ENCODE data around the gene HMSD.

The HMSD gene

GRCh38 chr18:63969942-63970808, 21.1 kb downstream of the HMSD start, which contains the start of gene SERPINB8:
TSS of gene SERPINB8 (plus strand) at chr18:63970081. CDS start at chr18:63978309, 8,228 bp downstream.
- Histone ChIP-seq H4K91ac (ENCODE audit: low read depth, low read length, poor library complexity) (no peak within 1 kb of the TSS), H3K4me2 (ENCODE audit: insufficient read depth, low read length, poor library complexity, severe bottlenecking) (peak within 1 kb of the TSS; percentile 85), H4K8ac (ENCODE audit: low read depth, low read length) (peak within 1 kb of the TSS; percentile 95), H3K27me3 (ENCODE audit: control insufficient read depth in 3 of 3, insufficient read depth in 3 of 3, low read depth in 1 of 3, low read length in 3 of 3) (no peaks in the 10 kb centered on the region), H3K23ac (ENCODE audit: low read depth, low read length, poor library complexity) (peak within 1 kb of the TSS; percentile 92), H2AFZ (ENCODE audit: low read length) (peak within 1 kb of the TSS; percentile 100), H3K4ac (ENCODE audit: low read length) (peak within 1 kb of the TSS; percentile 94), H3K4me3 (ENCODE audit: low read length in 2 of 2) (peak within 1 kb of the TSS; percentile 88 to 93), H3K36me3 (replicated peaks in 1 of 2; ENCODE audit: control insufficient read depth in 2 of 2, insufficient read depth in 2 of 2, low read length in 2 of 2) (no peaks in the 10 kb centered on the region), H3K14ac (ENCODE audit: low read length) (peak within 1 kb of the TSS; percentile 98), H3K79me1 (ENCODE audit: low read depth, low read length) (no peaks in the 10 kb centered on the region), H3K9ac (ENCODE audit: low read depth, low read length, poor library complexity) (peak within 1 kb of the TSS; percentile 96), H2BK12ac (ENCODE audit: low read length) (no peak within 1 kb of the TSS), H2BK5ac (ENCODE audit: low read length) (peak within 1 kb of the TSS; percentile 94), H2BK15ac (ENCODE audit: low read length) (peak within 1 kb of the TSS; percentile 79), H3K18ac (ENCODE audit: low read length) (peak within 1 kb of the TSS; percentile 99), H2AK5ac (ENCODE audit: low read depth, low read length) (peak within 1 kb of the TSS; percentile 61), H2BK120ac (ENCODE audit: low read depth, low read length) (no peak within 1 kb of the TSS), H3K4me1 (ENCODE audit: control insufficient read depth in 2 of 2, insufficient read depth in 1 of 2, low read depth in 1 of 2, low read length in 2 of 2) (peaks cover 0 to 6% of the 10 kb centered on the region in 2 donors), H3K27ac (replicated peaks; ENCODE audit: low read length) (peak within 1 kb of the TSS; percentile 83), H3K9me3 (replicated peaks in 1 of 2; ENCODE audit: control insufficient read depth in 2 of 2, insufficient read depth in 1 of 2, low read depth in 1 of 2, low read length in 2 of 2) (no peaks in the 10 kb centered on the region)
- no CpG with 5 or more reads among the region's 62 CpGs for WGBS, 2 donors (ENCODE audit: extremely low coverage in 2 of 2, insufficient read length in 2 of 2, insufficient replicate concordance in 1 of 2)
- peak; percentile 78 for DNase-seq (ENCODE audit: low spot score)

GRCh38 chr18:63970809-63971205, 21.7 kb downstream of the HMSD start:
- no CpG with 5 or more reads among the region's 18 CpGs for WGBS, 2 donors (ENCODE audit: extremely low coverage in 2 of 2, insufficient read length in 2 of 2, insufficient replicate concordance in 1 of 2)
- peak overlapping the region; percentile 39 for H2AK5ac ChIP-seq (ENCODE audit: low read depth, low read length)
- H3K4me3 ChIP-seq (ENCODE audit: low read length in 2 of 2), result peak overlapping the region; percentile 80 to 88

GRCh38 chr18:63971320-63972001, 22.4 kb downstream of the HMSD start:
- H3K4me3 ChIP-seq (ENCODE audit: low read length in 2 of 2), result peak overlapping the region in 1 of 2 donors; percentile 88
- H3K23ac ChIP-seq (ENCODE audit: low read depth, low read length, poor library complexity), result no peak overlapping the region
- H2BK5ac ChIP-seq (ENCODE audit: low read length), result no peak overlapping the region
- no peak overlapping the region for H4K8ac ChIP-seq (ENCODE audit: low read depth, low read length)
- H3K36me3 ChIP-seq (replicated peaks in 1 of 2; ENCODE audit: control insufficient read depth in 2 of 2, insufficient read depth in 2 of 2, low read length in 2 of 2), result no peaks in the 10 kb centered on the region
- peak overlapping the region; percentile 76 for H3K4me2 ChIP-seq (ENCODE audit: insufficient read depth, low read length, poor library complexity, severe bottlenecking)
- no peak overlapping the region for H2BK120ac ChIP-seq (ENCODE audit: low read depth, low read length)
- no peak overlapping the region for H4K91ac ChIP-seq (ENCODE audit: low read depth, low read length, poor library complexity)
- no peak overlapping the region for H3K18ac ChIP-seq (ENCODE audit: low read length)
- H3K4me1 ChIP-seq (ENCODE audit: control insufficient read depth in 2 of 2, insufficient read depth in 1 of 2, low read depth in 1 of 2, low read length in 2 of 2), result peaks cover 0 to 6% of the 10 kb centered on the region in 2 donors
- no peaks in the 10 kb centered on the region for H3K9me3 ChIP-seq (replicated peaks in 1 of 2; ENCODE audit: control insufficient read depth in 2 of 2, insufficient read depth in 1 of 2, low read depth in 1 of 2, low read length in 2 of 2)
- H2BK12ac ChIP-seq (ENCODE audit: low read length), result no peak overlapping the region
- no peak overlapping the region for H3K27ac ChIP-seq (replicated peaks; ENCODE audit: low read length)
- H3K14ac ChIP-seq (ENCODE audit: low read length), result no peak overlapping the region
- H3K27me3 ChIP-seq (ENCODE audit: control insufficient read depth in 3 of 3, insufficient read depth in 3 of 3, low read depth in 1 of 3, low read length in 3 of 3), result no peaks in the 10 kb centered on the region
- no peak for DNase-seq (ENCODE audit: low spot score)
- peak overlapping the region; percentile 100 for H2AFZ ChIP-seq (ENCODE audit: low read length)
- H3K9ac ChIP-seq (ENCODE audit: low read depth, low read length, poor library complexity), result peak overlapping the region; percentile 68
- H3K4ac ChIP-seq (ENCODE audit: low read length), result no peak overlapping the region
- WGBS, 2 donors (ENCODE audit: extremely low coverage in 2 of 2, insufficient read length in 2 of 2, insufficient replicate concordance in 1 of 2), result no CpG with 5 or more reads among the region's 13 CpGs
- peak overlapping the region; percentile 56 for H2AK5ac ChIP-seq (ENCODE audit: low read depth, low read length)
- no peaks in the 10 kb centered on the region for H3K79me1 ChIP-seq (ENCODE audit: low read depth, low read length)
- H2BK15ac ChIP-seq (ENCODE audit: low read length), result no peak overlapping the region

More at GRCh38 chr18:63970809-63971205, 21.7 kb downstream of the HMSD start:
- Histone ChIP-seq H3K79me1 (ENCODE audit: low read depth, low read length) (no peaks in the 10 kb centered on the region), H2AFZ (ENCODE audit: low read length) (peak overlapping the region; percentile 100), H3K4ac (ENCODE audit: low read length) (no peak overlapping the region), H3K4me2 (ENCODE audit: insufficient read depth, low read length, poor library complexity, severe bottlenecking) (peak overlapping the region; percentile 76), H3K4me1 (ENCODE audit: control insufficient read depth in 2 of 2, insufficient read depth in 1 of 2, low read depth in 1 of 2, low read length in 2 of 2) (peaks cover 0 to 6% of the 10 kb centered on the region in 2 donors), H4K91ac (ENCODE audit: low read depth, low read length, poor library complexity) (no peak overlapping the region), H3K18ac (ENCODE audit: low read length) (peak overlapping the region; percentile 93), H2BK12ac (ENCODE audit: low read length) (no peak overlapping the region), H3K9me3 (replicated peaks in 1 of 2; ENCODE audit: control insufficient read depth in 2 of 2, insufficient read depth in 1 of 2, low read depth in 1 of 2, low read length in 2 of 2) (no peaks in the 10 kb centered on the region), H3K23ac (ENCODE audit: low read depth, low read length, poor library complexity) (peak overlapping the region; percentile 69), H3K14ac (ENCODE audit: low read length) (peak overlapping the region; percentile 47), H3K27me3 (ENCODE audit: control insufficient read depth in 3 of 3, insufficient read depth in 3 of 3, low read depth in 1 of 3, low read length in 3 of 3) (no peaks in the 10 kb centered on the region), H4K8ac (ENCODE audit: low read depth, low read length) (no peak overlapping the region), H2BK5ac (ENCODE audit: low read length) (peak overlapping the region; percentile 94), H2BK15ac (ENCODE audit: low read length) (no peak overlapping the region), H3K27ac (replicated peaks; ENCODE audit: low read length) (peak overlapping the region; percentile 83), H2BK120ac (ENCODE audit: low read depth, low read length) (no peak overlapping the region), H3K36me3 (replicated peaks in 1 of 2; ENCODE audit: control insufficient read depth in 2 of 2, insufficient read depth in 2 of 2, low read length in 2 of 2) (no peaks in the 10 kb centered on the region), H3K9ac (ENCODE audit: low read depth, low read length, poor library complexity) (peak overlapping the region; percentile 83)
- no peak for DNase-seq (ENCODE audit: low spot score)

GRCh38 chr18:63972002-63972376, 22.9 kb downstream of the HMSD start:
- Histone ChIP-seq H4K8ac (ENCODE audit: low read depth, low read length) (no peak overlapping the region), H3K18ac (ENCODE audit: low read length) (no peak overlapping the region), H2AK5ac (ENCODE audit: low read depth, low read length) (no peak overlapping the region), H3K9me3 (replicated peaks in 1 of 2; ENCODE audit: control insufficient read depth in 2 of 2, insufficient read depth in 1 of 2, low read depth in 1 of 2, low read length in 2 of 2) (no peaks in the 10 kb centered on the region), H4K91ac (ENCODE audit: low read depth, low read length, poor library complexity) (no peak overlapping the region), H2BK5ac (ENCODE audit: low read length) (no peak overlapping the region), H2BK120ac (ENCODE audit: low read depth, low read length) (no peak overlapping the region), H3K4me1 (ENCODE audit: control insufficient read depth in 2 of 2, insufficient read depth in 1 of 2, low read depth in 1 of 2, low read length in 2 of 2) (peaks cover 0 to 6% of the 10 kb centered on the region in 2 donors), H3K27ac (replicated peaks; ENCODE audit: low read length) (no peak overlapping the region), H3K79me1 (ENCODE audit: low read depth, low read length) (no peaks in the 10 kb centered on the region), H3K23ac (ENCODE audit: low read depth, low read length, poor library complexity) (no peak overlapping the region), H3K9ac (ENCODE audit: low read depth, low read length, poor library complexity) (no peak overlapping the region), H2BK12ac (ENCODE audit: low read length) (no peak overlapping the region), H2BK15ac (ENCODE audit: low read length) (no peak overlapping the region), H3K4me2 (ENCODE audit: insufficient read depth, low read length, poor library complexity, severe bottlenecking) (no peak overlapping the region), H3K14ac (ENCODE audit: low read length) (no peak overlapping the region), H3K27me3 (ENCODE audit: control insufficient read depth in 3 of 3, insufficient read depth in 3 of 3, low read depth in 1 of 3, low read length in 3 of 3) (no peaks in the 10 kb centered on the region), H3K4me3 (ENCODE audit: low read length in 2 of 2) (no peak overlapping the region), H3K36me3 (replicated peaks in 1 of 2; ENCODE audit: control insufficient read depth in 2 of 2, insufficient read depth in 2 of 2, low read length in 2 of 2) (no peaks in the 10 kb centered on the region), H3K4ac (ENCODE audit: low read length) (no peak overlapping the region), H2AFZ (ENCODE audit: low read length) (no peak overlapping the region)
- DNase-seq (ENCODE audit: low spot score), result no peak
- WGBS, 2 donors (ENCODE audit: extremely low coverage in 2 of 2, insufficient read length in 2 of 2, insufficient replicate concordance in 1 of 2), result no CpG with 5 or more reads among the region's 5 CpGs
